Trophoblast cell (in vitro differentiated cells and primary cell): ENCODE results near the gene GPATCH3.

Experiments used
- DNase-seq, 2 donors: peaks; one replicate each; pipeline ENCODE4 v3.0.0-alpha.2; 2016
- H2AFZ ChIP-seq: 2 replicates; pipeline ENCODE4 v1.6.1; 2013; ENCODE audit warnings: low read length, moderate library complexity, mild to moderate bottlenecking; ENCODE audit not compliant: insufficient read depth, poor library complexity
- H2AK5ac ChIP-seq: 2 replicates; pipeline ENCODE4 v1.6.1; 2013; ENCODE audit warnings: mild to moderate bottlenecking, low read length
- H2BK120ac ChIP-seq: 2 replicates; pipeline ENCODE4 v1.6.1; 2013; ENCODE audit warnings: low read length, mild to moderate bottlenecking, moderate library complexity; ENCODE audit not compliant: insufficient read depth, poor library complexity
- H2BK12ac ChIP-seq: 2 replicates; pipeline ENCODE4 v1.6.1; 2013; ENCODE audit warnings: mild to moderate bottlenecking, low read length, moderate library complexity
- H2BK5ac ChIP-seq: 2 replicates; pipeline ENCODE4 v1.6.1; 2013; ENCODE audit warnings: low read length, low read depth, moderate library complexity, mild to moderate bottlenecking; ENCODE audit not compliant: poor library complexity
- H3K14ac ChIP-seq: 2 replicates; pipeline ENCODE4 v1.6.1; 2013; ENCODE audit warnings: mild to moderate bottlenecking, low read length
- H3K18ac ChIP-seq: 2 replicates; pipeline ENCODE4 v1.6.1; 2013; ENCODE audit warnings: mild to moderate bottlenecking, low read length
- H3K23ac ChIP-seq: 2 replicates; pipeline ENCODE4 v1.6.1; 2013; ENCODE audit warnings: low read length
- H3K27ac ChIP-seq: 2 replicates; pipeline ENCODE4 v1.5.1; 2013; ENCODE audit warnings: low read depth, mild to moderate bottlenecking, inconsistent platforms, low read length, moderate library complexity
- H3K27me3 ChIP-seq: 2 replicates; pipeline ENCODE4 v1.6.1; 2013; ENCODE audit warnings: inconsistent platforms, mild to moderate bottlenecking, low read length, moderate library complexity; ENCODE audit not compliant: insufficient read depth
- H3K36me3 ChIP-seq, 2 experiments: 1 replicate in 1 of 2; 2 replicates in 1 of 2; pipeline ENCODE4 v1.6.1; 2013; ENCODE audit warnings: low read length in 2 of 2, mild to moderate bottlenecking in 2 of 2, moderate library complexity in 1 of 2; ENCODE audit not compliant: insufficient read depth in 2 of 2, control insufficient read depth in 1 of 2
- H3K4ac ChIP-seq: 2 replicates; pipeline ENCODE4 v1.6.1; 2013; ENCODE audit warnings: low read depth, mild to moderate bottlenecking, low read length, moderate library complexity
- H3K4me1 ChIP-seq, 2 experiments: 1 replicate in 1 of 2; 2 replicates in 1 of 2; pipeline ENCODE4 v1.6.1; 2013; ENCODE audit warnings: low read length in 2 of 2, mild to moderate bottlenecking in 2 of 2, moderate library complexity in 1 of 2; ENCODE audit not compliant: insufficient read depth in 2 of 2, control insufficient read depth in 1 of 2
- H3K4me2 ChIP-seq: 2 replicates; pipeline ENCODE4 v1.6.1; 2013; ENCODE audit warnings: inconsistent platforms, mild to moderate bottlenecking, low read length, moderate library complexity
- H3K4me3 ChIP-seq: 2 replicates; pipeline ENCODE4 v1.5.1; 2013; ENCODE audit warnings: mild to moderate bottlenecking, low read depth, low read length, inconsistent platforms
- H3K79me1 ChIP-seq: one replicate; pipeline ENCODE4 v1.6.1; 2013; ENCODE audit warnings: low read length
- H3K79me2 ChIP-seq: 2 replicates; pipeline ENCODE4 v1.6.1; 2013; ENCODE audit warnings: low read length, mild to moderate bottlenecking; ENCODE audit not compliant: control insufficient read depth, insufficient read depth, poor library complexity
- H3K9ac ChIP-seq: 2 replicates; pipeline ENCODE4 v1.6.1; 2013; ENCODE audit warnings: mild to moderate bottlenecking, low read length
- H3K9me3 ChIP-seq: 2 replicates; pipeline ENCODE4 v1.6.1; 2013; ENCODE audit warnings: low read depth, mild to moderate bottlenecking, control low read depth, inconsistent platforms, low read length; ENCODE audit not compliant: insufficient read depth
- H4K12ac ChIP-seq: 2 replicates; pipeline ENCODE4 v1.6.1; 2013; ENCODE audit warnings: low read depth, mild to moderate bottlenecking, low read length, moderate library complexity
- H4K8ac ChIP-seq: 2 replicates; pipeline ENCODE4 v1.6.1; 2013; ENCODE audit warnings: low read depth, mild to moderate bottlenecking, low read length, moderate library complexity
- H4K91ac ChIP-seq: one replicate; pipeline ENCODE4 v1.6.1; 2013; ENCODE audit warnings: low read depth, mild to moderate bottlenecking, low read length, moderate library complexity
- WGBS: extraction: QIAGEN DNeasy Blood & Tissue Kit; methylation state at CpG from one replicate; pipeline ENCODE4 v1.1.7; 2013; ENCODE audit warnings: missing lambda C conversion rate; ENCODE audit not compliant: insufficient read length, insufficient coverage; ENCODE audit errors: extremely low coverage; 5-methylcytosine and 5-hydroxymethylcytosine counted together

GPATCH3 gene

GRCh38 chr1:26932531-26932930 is 32.3 kb upstream of the GPATCH3 start:
- no peak overlapping the region for H3K4me2 ChIP-seq
- no peak overlapping the region for H2BK12ac ChIP-seq
- H2BK120ac ChIP-seq: no peak overlapping the region
- H2AK5ac ChIP-seq: no peak overlapping the region
- no peaks in the 10 kb centered on the region for H3K79me2 ChIP-seq
- no CpG with 5 or more reads among the region's 3 CpGs for WGBS
- H3K4me1 ChIP-seq: no peaks in the 10 kb centered on the region
- H3K27me3 ChIP-seq: no peaks in the 10 kb centered on the region
- H3K79me1 ChIP-seq: no peaks in the 10 kb centered on the region
- H4K12ac ChIP-seq: no peak overlapping the region
- no peak overlapping the region for H3K9ac ChIP-seq
- DNase-seq: no peak
- no peak overlapping the region for H4K91ac ChIP-seq
- H3K4me3 ChIP-seq: no peak overlapping the region
- no peak overlapping the region for H3K18ac ChIP-seq
- no peak overlapping the region for H3K27ac ChIP-seq
- H3K4ac ChIP-seq: no peak overlapping the region
- no peak overlapping the region for H4K8ac ChIP-seq
- no peak overlapping the region for H2BK5ac ChIP-seq
- no peak overlapping the region for H3K23ac ChIP-seq
- no peaks in the 10 kb centered on the region for H3K9me3 ChIP-seq
- no peak overlapping the region for H3K14ac ChIP-seq
- no peak overlapping the region for H2AFZ ChIP-seq
- peaks cover 20 to 29% of the 10 kb centered on the region in 2 experiments for H3K36me3 ChIP-seq

DNA sequence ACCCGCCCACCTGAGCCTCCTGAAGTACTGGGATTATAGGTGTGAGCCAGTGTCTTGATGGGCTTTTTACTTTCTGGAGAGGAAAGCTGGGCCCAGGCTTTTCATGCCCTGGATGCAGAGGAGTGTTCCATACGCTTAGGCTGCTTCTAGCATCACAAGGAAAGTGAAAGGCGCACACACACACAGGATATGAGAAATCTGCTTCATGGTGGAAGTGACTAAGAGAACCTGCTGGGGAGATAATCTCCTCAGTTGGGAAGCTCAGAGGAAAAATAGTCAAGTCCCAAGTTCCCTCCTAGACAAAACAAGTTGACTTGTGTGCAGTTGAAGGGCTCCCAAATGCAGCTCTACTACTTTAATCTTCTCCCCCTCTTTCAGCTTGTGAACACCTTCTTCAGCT is 23.4 kb upstream of the GPATCH3 start:
- Histone ChIP-seq H2BK5ac (no peak overlapping the region), H3K4me3 (no peak overlapping the region), H2BK120ac (no peak overlapping the region), H3K18ac (no peak overlapping the region), H3K27ac (no peak overlapping the region), H2BK12ac (no peak overlapping the region), H3K79me1 (peaks cover 5% of the 10 kb centered on the region), H3K4ac (peak overlapping the region; percentile 52), H3K27me3 (no peaks in the 10 kb centered on the region), H2AFZ (no peak overlapping the region), H3K14ac (no peak overlapping the region), H3K9ac (no peak overlapping the region), H3K36me3 (peaks cover 12 to 32% of the 10 kb centered on the region in 2 experiments), H2AK5ac (no peak overlapping the region), H3K4me1 (peaks cover 5 to 10% of the 10 kb centered on the region in 2 experiments), H3K23ac (no peak overlapping the region), H4K12ac (no peak overlapping the region), H3K9me3 (no peaks in the 10 kb centered on the region), H4K8ac (no peak overlapping the region), H3K79me2 (peaks cover 10% of the 10 kb centered on the region), H3K4me2 (no peak overlapping the region), H4K91ac (no peak overlapping the region)
- DNase-seq: no peak
- no CpG with 5 or more reads among the region's 3 CpGs for WGBS

GRCh38 chr1:26922901-26923300 is 22.6 kb upstream of the GPATCH3 start:
- Histone ChIP-seq H2AFZ (no peak overlapping the region), H2BK5ac (no peak overlapping the region), H3K79me2 (peaks cover 10% of the 10 kb centered on the region), H4K8ac (no peak overlapping the region), H3K9ac (no peak overlapping the region), H3K23ac (no peak overlapping the region), H3K4me1 (peaks cover 5 to 10% of the 10 kb centered on the region in 2 experiments), H3K27ac (no peak overlapping the region), H3K4me3 (no peak overlapping the region), H3K14ac (no peak overlapping the region), H3K4me2 (peak overlapping the region; percentile 84), H2AK5ac (no peak overlapping the region), H4K12ac (no peak overlapping the region), H4K91ac (no peak overlapping the region), H3K27me3 (no peaks in the 10 kb centered on the region), H3K79me1 (peaks cover 5% of the 10 kb centered on the region), H3K4ac (peak overlapping the region; percentile 54), H2BK120ac (no peak overlapping the region), H2BK12ac (no peak overlapping the region), H3K9me3 (no peaks in the 10 kb centered on the region), H3K18ac (no peak overlapping the region), H3K36me3 (peaks cover 12 to 28% of the 10 kb centered on the region in 2 experiments)
- no CpG with 5 or more reads among the region's 3 CpGs for WGBS
- no peak for DNase-seq

GRCh38 chr1:26922431-26922729 is 22.1 kb upstream of the GPATCH3 start:
- H3K27ac ChIP-seq: no peak overlapping the region
- no peak overlapping the region for H3K4me3 ChIP-seq
- DNase-seq: no peak
- peak overlapping the region; percentile 77 for H3K9ac ChIP-seq
- H3K4me2 ChIP-seq: peak overlapping the region; percentile 84
- no peak overlapping the region for H4K91ac ChIP-seq
- H2AK5ac ChIP-seq: no peak overlapping the region
- H3K4me1 ChIP-seq: peaks cover 5 to 10% of the 10 kb centered on the region in 2 experiments
- no peak overlapping the region for H2BK12ac ChIP-seq
- H4K12ac ChIP-seq: peak overlapping the region; percentile 81
- peaks cover 10 to 27% of the 10 kb centered on the region in 2 experiments for H3K36me3 ChIP-seq
- H3K4ac ChIP-seq: peak overlapping the region; percentile 54
- H4K8ac ChIP-seq: peak overlapping the region; percentile 93
- H3K79me1 ChIP-seq: peaks cover 5% of the 10 kb centered on the region
- peaks cover 10% of the 10 kb centered on the region for H3K79me2 ChIP-seq
- no peak overlapping the region for H2BK120ac ChIP-seq
- WGBS: no CpG with 5 or more reads among the region's 6 CpGs
- H2AFZ ChIP-seq: no peak overlapping the region
- no peak overlapping the region for H3K18ac ChIP-seq
- H3K23ac ChIP-seq: no peak overlapping the region
- H3K27me3 ChIP-seq: no peaks in the 10 kb centered on the region
- no peaks in the 10 kb centered on the region for H3K9me3 ChIP-seq
- no peak overlapping the region for H2BK5ac ChIP-seq
- peak overlapping the region; percentile 93 for H3K14ac ChIP-seq
